Loucy (cell line): ENCODE results near the gene FOS.

Source experiments
- CTCF ChIP-seq: fragments of 200-600 bp; sonication (generic); conservative IDR thresholded peaks from 2 replicates; pipeline ENCODE4 v1.5.1; 2014; ENCODE audit warnings: mild to moderate bottlenecking, antibody characterized with exemption, low read length
- EZH2phosphoT487 ChIP-seq: fragments of 200-600 bp; IDR thresholded peaks from 2 replicates; pipeline ENCODE4 v1.6.1; 2018; ENCODE audit warnings: antibody characterized with exemption, mild to moderate bottlenecking, moderate library complexity, borderline replicate concordance

DNA sequence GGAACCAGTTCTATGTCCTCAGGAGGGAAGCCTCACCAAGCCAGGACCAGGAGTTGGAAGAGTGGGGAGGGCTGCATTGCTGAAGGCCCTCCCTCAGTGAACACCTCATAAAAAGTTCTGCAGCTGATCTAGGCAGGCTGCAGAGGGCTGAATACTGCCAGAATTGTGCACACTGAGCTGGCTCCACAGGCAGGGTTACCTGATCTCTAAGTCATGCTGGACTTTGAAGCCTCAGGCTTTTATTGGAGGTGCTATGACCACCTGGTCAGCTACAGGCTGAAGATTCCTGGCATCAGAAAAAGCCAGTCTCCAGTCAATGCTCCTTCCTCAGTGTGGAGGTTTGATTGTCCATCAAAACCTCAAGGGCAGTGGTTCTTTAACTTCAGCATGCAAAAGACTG lies 39.7 kb downstream of the FOS start:
- TF ChIP-seq CTCF, result no peak
- no peak for TF ChIP-seq EZH2phosphoT487
